Immature natural killer cell (primary cell): Measurements from ENCODE around the gene NPHP1. TPM values are rescaled to one million over a fixed set of nuclear protein-coding genes. Genes with fewer than 3 reads are reported as not detected.
"Not testable (repeated sequence)": the region's sequence is repeated elsewhere in the genome, so short reads cannot be mapped to it uniquely, and the experiment has no call there.

ENCODE experiments used
- DNase-seq, 3 donors: peaks; one replicate each; pipeline ENCODE4 v3.0.0; 2022; ENCODE audit warnings: mixed read lengths in 1 of 3
- H3K27ac Mint-ChIP-seq, 6 donors: one replicate each; pipeline ENCODE4 v1.8.0; 2020; ENCODE audit warnings: mixed read lengths in 6 of 6, mild to moderate bottlenecking in 5 of 6, inconsistent platforms in 4 of 6, moderate library complexity in 3 of 6
- H3K27me3 Mint-ChIP-seq, 3 donors: one replicate each; pipeline ENCODE4 v1.8.0; 2020 to 2021; ENCODE audit warnings: low read depth in 3 of 3, mild to moderate bottlenecking in 3 of 3, mixed read lengths in 3 of 3, moderate library complexity in 3 of 3, inconsistent platforms in 1 of 3
- H3K36me3 Mint-ChIP-seq, 3 donors: one replicate each; pipeline ENCODE4 v1.8.0; 2020; ENCODE audit warnings: mixed read lengths in 3 of 3, inconsistent platforms in 2 of 3, mild to moderate bottlenecking in 2 of 3
- H3K4me1 Mint-ChIP-seq, 2 donors: one replicate each; pipeline ENCODE4 v1.8.0; 2020; ENCODE audit warnings: inconsistent platforms in 2 of 2, mild to moderate bottlenecking in 2 of 2, mixed read lengths in 2 of 2, moderate library complexity in 1 of 2
- H3K4me3 Mint-ChIP-seq, 5 donors: one replicate each; pipeline ENCODE4 v1.8.0; 2020; ENCODE audit warnings: mild to moderate bottlenecking in 5 of 5, mixed read lengths in 5 of 5, inconsistent platforms in 3 of 5, moderate library complexity in 3 of 5
- H3K9me3 Mint-ChIP-seq, 6 donors: one replicate each; pipeline ENCODE4 v1.8.0; 2020; ENCODE audit warnings: mild to moderate bottlenecking in 6 of 6, mixed read lengths in 6 of 6, inconsistent platforms in 4 of 6, moderate library complexity in 3 of 6
- polyA plus RNA-seq, 3 donors: library from polyadenylated mRNA; unstranded; fragments of 300-500 nt; fragmentation: Illumina TruSeq; gene quantifications; one replicate each; pipeline ENCODE4 v1.2.3, GENCODE V29; 2021

The NPHP1 gene
- polyA plus RNA-seq, 3 donors from 2014 or later: not detected

- Mint-ChIP-seq H3K36me3 (no peaks in the 10 kb centered on the region), H3K27me3 (peaks cover 0 to 4% (median 2%) of the 10 kb centered on the region in 3 donors), H3K4me3 (no peak overlapping the region), H3K27ac (no peak overlapping the region), H3K9me3 (no peaks in the 10 kb centered on the region), H3K4me1 (peaks cover 0 to 2% of the 10 kb centered on the region in 2 donors)
- no peak for DNase-seq
Observed at GRCh38 chr2:110100480-110100879, 104.3 kb downstream of the NPHP1 start.

GRCh38 chr2:110099471-110100225, 105.2 kb downstream of the NPHP1 start:
- no peak overlapping the region for H3K4me3 Mint-ChIP-seq
- peaks cover 0 to 4% (median 0%) of the 10 kb centered on the region in 3 donors for H3K27me3 Mint-ChIP-seq
- no peaks in the 10 kb centered on the region for H3K9me3 Mint-ChIP-seq
- peaks cover 0 to 2% of the 10 kb centered on the region in 2 donors for H3K4me1 Mint-ChIP-seq
- no peak for DNase-seq
- H3K27ac Mint-ChIP-seq: peak overlapping the region in 1 of 6 donors; percentile 71
- no peaks in the 10 kb centered on the region for H3K36me3 Mint-ChIP-seq

- no peak for DNase-seq
- Mint-ChIP-seq H3K27ac (no peak overlapping the region), H3K9me3 (no peaks in the 10 kb centered on the region), H3K27me3 (peaks cover 0 to 4% (median 0%) of the 10 kb centered on the region in 3 donors), H3K4me1 (peaks cover 0 to 2% of the 10 kb centered on the region in 2 donors), H3K4me3 (no peak overlapping the region), H3K36me3 (no peaks in the 10 kb centered on the region)
Observed at GRCh38 chr2:110099038-110099425, 105.8 kb downstream of the NPHP1 start.

GRCh38 chr2:110097506-110098220, 107.2 kb downstream of the NPHP1 start:
- H3K36me3 Mint-ChIP-seq: no peaks in the 10 kb centered on the region
- peaks cover 0 to 2% of the 10 kb centered on the region in 2 donors for H3K4me1 Mint-ChIP-seq
- peaks cover 0 to 3% (median 0%) of the 10 kb centered on the region in 3 donors for H3K27me3 Mint-ChIP-seq
- no peak for DNase-seq
- no peak overlapping the region for H3K27ac Mint-ChIP-seq
- H3K4me3 Mint-ChIP-seq: no peak overlapping the region
- H3K9me3 Mint-ChIP-seq: no peaks in the 10 kb centered on the region

GRCh38 chr2:110095994-110096633, 108.7 kb downstream of the NPHP1 start:
- H3K4me3 Mint-ChIP-seq: no peak overlapping the region
- H3K36me3 Mint-ChIP-seq: no peaks in the 10 kb centered on the region
- H3K27ac Mint-ChIP-seq: no peak overlapping the region
- H3K9me3 Mint-ChIP-seq: no peaks in the 10 kb centered on the region
- no peak for DNase-seq
- no peaks in the 10 kb centered on the region for H3K4me1 Mint-ChIP-seq
- peaks cover 0 to 2% (median 0%) of the 10 kb centered on the region in 3 donors for H3K27me3 Mint-ChIP-seq

GRCh38 chr2:110094884-110095534, 109.8 kb downstream of the NPHP1 start:
- not testable (repeated sequence) for H3K9me3 Mint-ChIP-seq, DNase-seq, H3K4me1 Mint-ChIP-seq, H3K27me3 Mint-ChIP-seq, H3K4me3 Mint-ChIP-seq, H3K27ac Mint-ChIP-seq, H3K36me3 Mint-ChIP-seq

- not testable (repeated sequence) for H3K36me3 Mint-ChIP-seq, DNase-seq, H3K4me1 Mint-ChIP-seq, H3K27ac Mint-ChIP-seq, H3K9me3 Mint-ChIP-seq, H3K27me3 Mint-ChIP-seq, H3K4me3 Mint-ChIP-seq
Observed at GRCh38 chr2:110093924-110094323, 110.9 kb downstream of the NPHP1 start.

- H3K4me3 Mint-ChIP-seq, H3K27ac Mint-ChIP-seq, H3K4me1 Mint-ChIP-seq, DNase-seq, H3K27me3 Mint-ChIP-seq, H3K9me3 Mint-ChIP-seq, H3K36me3 Mint-ChIP-seq: not testable (repeated sequence)
Observed at GRCh38 chr2:110090164-110090563, 114.6 kb downstream of the NPHP1 start.

GRCh38 chr2:110083757-110084156, 121.1 kb downstream of the NPHP1 start:
- DNase-seq, H3K9me3 Mint-ChIP-seq, H3K4me1 Mint-ChIP-seq, H3K27me3 Mint-ChIP-seq, H3K27ac Mint-ChIP-seq, H3K36me3 Mint-ChIP-seq, H3K4me3 Mint-ChIP-seq: not testable (repeated sequence)

GRCh38 chr2:110083162-110083561, 121.7 kb downstream of the NPHP1 start:
- not testable (repeated sequence) for H3K27ac Mint-ChIP-seq, H3K27me3 Mint-ChIP-seq, H3K4me1 Mint-ChIP-seq, H3K9me3 Mint-ChIP-seq, H3K36me3 Mint-ChIP-seq, H3K4me3 Mint-ChIP-seq, DNase-seq

GRCh38 chr2:110078104-110078503, 126.7 kb downstream of the NPHP1 start:
- not testable (repeated sequence) for DNase-seq, H3K9me3 Mint-ChIP-seq, H3K36me3 Mint-ChIP-seq, H3K27ac Mint-ChIP-seq, H3K4me3 Mint-ChIP-seq, H3K27me3 Mint-ChIP-seq, H3K4me1 Mint-ChIP-seq

GRCh38 chr2:110075896-110076295, 128.9 kb downstream of the NPHP1 start:
- H3K27me3 Mint-ChIP-seq, H3K4me1 Mint-ChIP-seq, DNase-seq, H3K36me3 Mint-ChIP-seq, H3K4me3 Mint-ChIP-seq, H3K27ac Mint-ChIP-seq, H3K9me3 Mint-ChIP-seq: not testable (repeated sequence)
